Naive thymus-derived CD8-positive, alpha-beta T cell (primary cell): ENCODE measurements around the gene RPUSD1. TPM values are rescaled to one million over a fixed set of nuclear protein-coding genes. Genes with fewer than 3 reads are reported as not detected.

Experiments
- ATAC-seq, 2 donors: fragments of 150-1000 bp; cut with Tn5 transposase in 1 of 2; sonication (Bioruptor Pico), chemical (Tn5 transposase) in 1 of 2; 1 replicate in 1 of 2; 2 replicates in 1 of 2; pipeline ENCODE4 v1.10.0; 2021; ENCODE audit warnings: mild to moderate bottlenecking in 2 of 2, moderate library complexity in 2 of 2
- POLR2A ChIA-PET: fragments of 350-600 bp; sonication (Branson Sonifier 250); formaldehyde crosslinking; loops from one replicate; lab custom pipeline; 2021; ENCODE audit warnings: antibody characterized with exemption; lab: Charles Lee
- DNase-seq, 10 donors: peaks; one replicate each; pipeline versions ENCODE4 v3.0.0 to v3.0.0-alpha.2; 2020 to 2022
- H3K27ac Mint-ChIP-seq, 10 donors: one replicate each; pipeline ENCODE4 v1.8.0; 2020 to 2022; ENCODE audit warnings: mild to moderate bottlenecking in 10 of 10, mixed read lengths in 10 of 10, moderate library complexity in 4 of 10, inconsistent platforms in 1 of 10
- H3K27me3 Mint-ChIP-seq, 5 donors: one replicate each; pipeline ENCODE4 v1.8.0; 2021 to 2022; ENCODE audit warnings: mixed read lengths in 5 of 5
- H3K36me3 Mint-ChIP-seq, 3 donors: one replicate each; pipeline ENCODE4 v1.8.0; 2020 to 2022; ENCODE audit warnings: mixed read lengths in 3 of 3, mild to moderate bottlenecking in 2 of 3, inconsistent platforms in 1 of 3
- H3K4me1 Mint-ChIP-seq, 4 donors: one replicate each; pipeline ENCODE4 v1.8.0; 2021 to 2022; ENCODE audit warnings: mixed read lengths in 4 of 4
- H3K4me3 Mint-ChIP-seq, 10 donors: one replicate each; pipeline ENCODE4 v1.8.0; 2020 to 2022; ENCODE audit warnings: mild to moderate bottlenecking in 10 of 10, mixed read lengths in 10 of 10, moderate library complexity in 6 of 10, inconsistent platforms in 1 of 10
- H3K9me3 Mint-ChIP-seq, 9 donors: one replicate each; pipeline ENCODE4 v1.8.0; 2020 to 2022; ENCODE audit warnings: mixed read lengths in 9 of 9, mild to moderate bottlenecking in 3 of 9, inconsistent platforms in 1 of 9, moderate library complexity in 1 of 9
- polyA plus RNA-seq, 3 donors: library from polyadenylated mRNA; unstranded; fragments of 300-500 nt; fragmentation: Illumina TruSeq; gene quantifications; one replicate each; pipeline ENCODE4 v1.2.3, GENCODE V29; 2021
- total RNA-seq, 8 experiments: library from RNA in 2 of 8; stranded (reverse) in 2 of 8; gene quantifications; one replicate each; pipeline ENCODE4 v1.2.3 and lab custom pipeline; 2021 to 2026

Gene RPUSD1
- total and polyA plus RNA-seq, 5 experiments from 2014 or later: 19.7 to 32.2 (median 27.7) TPM

- DNase-seq: no peak
- H3K4me3 Mint-ChIP-seq: no peak overlapping the region
- peak overlapping the region in 1 of 10 donors; percentile 18 for H3K27ac Mint-ChIP-seq
- POLR2A ChIA-PET: interaction anchor here (1.0 kb wide), 1 partner anchor 54 kb away, joined by 3 read pairs; no protein-coding TSS in a partner anchor
- H3K27me3 Mint-ChIP-seq: peaks cover 0 to 15% (median 0%) of the 10 kb centered on the region in 5 donors
- peaks cover 0 to 3% (median 0%) of the 10 kb centered on the region in 9 donors for H3K9me3 Mint-ChIP-seq
- ATAC-seq: no peak
- H3K4me1 Mint-ChIP-seq: peaks cover 0 to 5% (median under 1%) of the 10 kb centered on the region in 4 donors
- H3K36me3 Mint-ChIP-seq: peaks cover 0 to 6% (median 0%) of the 10 kb centered on the region in 3 donors
Observed at GRCh38 chr16:795580-796229, 7.5 kb upstream of the RPUSD1 start.

DNA sequence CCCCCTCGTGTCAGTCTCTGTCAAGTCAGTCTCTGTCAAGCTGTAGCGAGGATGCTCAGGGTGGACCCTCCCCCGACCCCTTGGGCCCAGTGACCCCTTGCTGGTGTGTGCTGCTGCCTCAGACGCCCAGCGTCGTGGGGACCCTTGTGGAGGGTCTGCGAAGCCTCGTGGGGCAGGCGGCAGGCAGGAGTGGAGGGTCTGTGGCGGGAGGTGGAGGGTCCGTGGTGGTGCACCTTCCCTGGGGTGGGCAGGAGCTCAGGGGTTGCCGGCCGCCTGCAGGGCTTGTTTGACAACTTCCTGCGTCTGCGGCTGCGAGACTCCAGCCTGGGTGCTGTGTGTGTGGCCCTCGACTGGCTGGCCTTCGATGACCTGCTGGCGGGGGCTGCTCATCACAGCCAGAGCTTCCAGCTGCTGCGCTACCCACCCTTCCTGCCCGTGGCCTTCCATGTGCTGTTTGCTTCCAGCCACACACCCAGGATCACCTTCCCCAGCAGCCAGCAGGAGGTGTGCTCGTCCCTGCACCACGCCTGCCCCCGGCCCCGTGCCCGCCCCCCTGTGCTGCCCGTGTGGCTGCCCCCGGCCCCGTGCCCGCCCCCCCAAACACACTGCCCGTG is 6.8 kb upstream of the RPUSD1 start:
- DNase-seq: no peak
- H3K27ac Mint-ChIP-seq: no peak overlapping the region
- POLR2A ChIA-PET: no interaction called here
- ATAC-seq: no peak
- peaks cover 0 to 5% (median under 1%) of the 10 kb centered on the region in 4 donors for H3K4me1 Mint-ChIP-seq
- H3K9me3 Mint-ChIP-seq: peaks cover 0 to 3% (median 0%) of the 10 kb centered on the region in 9 donors
- no peak overlapping the region for H3K4me3 Mint-ChIP-seq
- H3K36me3 Mint-ChIP-seq: peaks cover 0 to 6% (median 0%) of the 10 kb centered on the region in 3 donors
- peaks cover 0 to 15% (median 0%) of the 10 kb centered on the region in 5 donors for H3K27me3 Mint-ChIP-seq

- H3K4me1 Mint-ChIP-seq: peaks cover 0 to 5% (median 2%) of the 10 kb centered on the region in 4 donors
- peaks cover 0 to 3% (median 0%) of the 10 kb centered on the region in 9 donors for H3K9me3 Mint-ChIP-seq
- POLR2A ChIA-PET: no interaction called here
- no peak overlapping the region for H3K4me3 Mint-ChIP-seq
- ATAC-seq: no peak
- peaks cover 0 to 6% (median 0%) of the 10 kb centered on the region in 3 donors for H3K36me3 Mint-ChIP-seq
- H3K27me3 Mint-ChIP-seq: peaks cover 0 to 12% (median 0%) of the 10 kb centered on the region in 5 donors
- no peak for DNase-seq
- H3K27ac Mint-ChIP-seq: no peak overlapping the region
Observed at GRCh38 chr16:794091-794822, 6.1 kb upstream of the RPUSD1 start.

DNA sequence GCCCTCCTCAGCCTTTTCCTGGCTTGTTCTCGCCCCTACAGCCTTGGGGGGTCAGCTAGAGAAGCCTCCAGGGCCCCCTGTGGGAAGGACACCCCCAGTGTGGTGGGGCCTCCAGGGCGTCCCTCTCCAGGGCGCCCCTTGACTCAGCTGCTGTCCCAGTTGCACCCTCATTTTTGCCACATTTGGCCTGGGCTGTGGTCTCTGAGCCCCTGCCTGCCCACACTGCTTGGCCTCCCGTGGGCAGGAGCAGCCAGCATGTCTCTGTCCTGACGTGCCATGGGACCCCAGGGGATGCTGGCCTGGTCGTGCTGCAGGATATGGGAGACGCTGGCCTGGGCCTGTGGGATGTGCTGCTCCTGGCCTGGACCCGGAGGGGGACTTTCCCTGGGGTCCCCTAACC is 5.2 kb upstream of the RPUSD1 start:
- Mint-ChIP-seq H3K27me3 (peaks cover 0 to 4% (median 0%) of the 10 kb centered on the region in 5 donors), H3K9me3 (peaks cover 0 to 3% (median 0%) of the 10 kb centered on the region in 9 donors), H3K4me3 (no peak overlapping the region), H3K4me1 (peaks cover 0 to 5% (median 2%) of the 10 kb centered on the region in 4 donors), H3K27ac (no peak overlapping the region), H3K36me3 (peaks cover 0 to 6% (median 0%) of the 10 kb centered on the region in 3 donors)
- DNase-seq (no peak), ATAC-seq (no peak)
- POLR2A ChIA-PET: no interaction called here

DNA sequence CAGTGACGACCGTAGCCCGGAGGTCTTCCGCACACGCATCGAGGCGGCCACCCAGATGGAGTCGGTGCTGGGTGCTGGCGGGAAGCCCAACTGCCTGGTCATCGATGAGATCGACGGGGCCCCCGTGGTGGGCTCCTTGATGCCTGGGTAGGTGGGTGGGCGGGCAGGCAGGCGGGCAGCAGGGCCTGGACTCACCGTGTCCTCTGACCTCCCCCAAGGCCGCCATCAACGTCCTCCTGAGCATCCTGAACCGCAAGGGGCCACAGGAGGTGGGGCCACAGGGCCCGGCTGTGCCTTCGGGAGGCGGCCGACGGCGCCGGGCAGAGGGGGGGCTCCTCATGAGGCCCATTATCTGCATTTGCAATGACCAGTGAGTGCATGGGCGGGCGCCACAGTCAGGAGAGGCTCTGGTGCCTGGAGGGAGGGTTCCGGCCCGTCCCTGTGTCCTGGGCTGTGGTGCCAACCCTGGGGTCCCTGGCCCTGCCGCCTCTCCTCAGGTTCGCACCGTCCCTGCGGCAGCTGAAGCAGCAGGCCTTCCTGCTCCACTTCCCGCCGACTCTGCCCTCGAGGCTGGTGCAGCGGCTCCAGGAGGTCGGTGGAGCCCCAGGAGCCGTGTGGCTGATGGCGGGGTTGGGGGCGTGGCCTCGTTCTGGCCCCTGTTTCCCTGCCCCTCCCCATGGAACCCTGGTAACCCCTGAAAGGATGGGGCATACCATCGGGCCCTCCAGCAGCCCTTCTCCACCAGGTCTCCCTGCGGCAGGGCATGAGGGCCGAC is 4.2 kb upstream of the RPUSD1 start:
- Mint-ChIP-seq H3K27me3 (no peaks in the 10 kb centered on the region), H3K36me3 (peaks cover 0 to 3% (median 0%) of the 10 kb centered on the region in 3 donors), H3K27ac (no peak overlapping the region), H3K4me3 (no peak overlapping the region), H3K9me3 (no peaks in the 10 kb centered on the region), H3K4me1 (peaks cover 0 to 7% (median 5%) of the 10 kb centered on the region in 4 donors)
- POLR2A ChIA-PET: no interaction called here
- no peak for DNase-seq
- no peak for ATAC-seq

DNA sequence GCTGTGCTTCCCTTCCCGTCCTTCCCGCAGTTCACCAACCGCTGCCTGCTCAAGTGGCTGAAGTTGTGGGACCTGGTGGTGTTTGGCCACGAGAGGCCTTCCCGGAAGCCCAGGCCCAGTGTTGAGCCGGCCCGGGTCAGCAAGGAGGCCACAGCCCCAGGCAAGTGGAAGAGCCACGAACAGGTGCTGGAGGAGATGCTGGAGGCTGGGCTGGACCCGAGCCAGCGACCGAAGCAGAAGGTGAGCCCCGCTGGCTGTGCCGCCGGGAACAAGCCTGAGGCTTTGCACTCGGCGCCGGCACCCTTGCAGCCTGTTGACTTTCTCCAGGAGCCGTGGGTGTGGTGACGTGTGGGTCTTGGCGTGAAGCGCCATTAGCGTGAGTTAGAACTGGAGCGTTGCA is 3.0 kb upstream of the RPUSD1 start:
- no peak overlapping the region for H3K27ac Mint-ChIP-seq
- DNase-seq (no peak), ATAC-seq (no peak)
- no peaks in the 10 kb centered on the region for H3K27me3 Mint-ChIP-seq
- peaks cover 0 to 15% (median 7%) of the 10 kb centered on the region in 4 donors for H3K4me1 Mint-ChIP-seq
- H3K4me3 Mint-ChIP-seq: peak overlapping the region in 1 of 10 donors; percentile 20
- H3K9me3 Mint-ChIP-seq: no peaks in the 10 kb centered on the region
- H3K36me3 Mint-ChIP-seq: peaks cover 0 to 7% (median 0%) of the 10 kb centered on the region in 3 donors
- POLR2A ChIA-PET: no interaction called here

DNA sequence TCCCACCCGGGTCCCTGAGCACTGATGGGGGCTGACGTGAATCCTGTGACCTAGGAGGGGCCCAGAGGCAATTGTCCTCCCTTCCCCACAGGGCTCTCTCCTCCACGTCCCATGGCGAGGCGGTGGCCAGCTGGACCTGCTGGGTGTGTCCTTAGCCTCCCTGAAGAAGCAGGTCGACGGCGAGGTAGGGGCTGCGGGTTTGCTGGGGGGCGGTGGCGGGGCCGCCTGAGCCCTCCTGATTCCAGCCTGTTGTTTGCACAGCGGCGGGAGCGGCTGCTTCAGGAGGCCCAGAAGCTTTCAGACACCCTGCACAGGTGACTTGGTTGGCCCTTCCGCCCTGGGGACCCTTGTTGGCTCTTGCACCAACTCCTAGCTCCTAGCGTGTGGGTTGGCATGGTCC is 1.9 kb upstream of the RPUSD1 start:
- ATAC-seq (no peak), DNase-seq (no peak)
- Mint-ChIP-seq H3K4me1 (peaks cover 0 to 15% (median 6%) of the 10 kb centered on the region in 4 donors), H3K27ac (no peak overlapping the region), H3K4me3 (peak overlapping the region in 8 of 10 donors; percentile 39 to 82 (median 60)), H3K36me3 (peaks cover 0 to 7% (median 0%) of the 10 kb centered on the region in 3 donors), H3K27me3 (no peaks in the 10 kb centered on the region), H3K9me3 (no peaks in the 10 kb centered on the region)
- POLR2A ChIA-PET: interaction anchor here (0.6 to 1.4 kb wide), 3 partner anchors 17 to 547 kb away, joined by 3 to 4 read pairs (median 4); no protein-coding TSS in a partner anchor

GRCh38 chr16:789191-789850 is 1.1 kb upstream of the RPUSD1 start:
- H3K27me3 Mint-ChIP-seq: no peaks in the 10 kb centered on the region
- H3K9me3 Mint-ChIP-seq: no peaks in the 10 kb centered on the region
- DNase-seq: no peak
- peak overlapping the region in 1 of 10 donors; percentile 24 for H3K27ac Mint-ChIP-seq
- H3K36me3 Mint-ChIP-seq: peaks cover 0 to 7% (median 0%) of the 10 kb centered on the region in 3 donors
- peak overlapping the region in 2 of 10 donors; percentile 50 to 78 for H3K4me3 Mint-ChIP-seq
- peaks cover 0 to 18% (median 6%) of the 10 kb centered on the region in 4 donors for H3K4me1 Mint-ChIP-seq
- ATAC-seq: no peak
- POLR2A ChIA-PET: interaction anchor here (0.6 to 2.0 kb wide), 6 partner anchors 18 to 546 kb away, joined by 3 to 9 read pairs (median 4); partner anchors contain the start of gene METRN

DNA sequence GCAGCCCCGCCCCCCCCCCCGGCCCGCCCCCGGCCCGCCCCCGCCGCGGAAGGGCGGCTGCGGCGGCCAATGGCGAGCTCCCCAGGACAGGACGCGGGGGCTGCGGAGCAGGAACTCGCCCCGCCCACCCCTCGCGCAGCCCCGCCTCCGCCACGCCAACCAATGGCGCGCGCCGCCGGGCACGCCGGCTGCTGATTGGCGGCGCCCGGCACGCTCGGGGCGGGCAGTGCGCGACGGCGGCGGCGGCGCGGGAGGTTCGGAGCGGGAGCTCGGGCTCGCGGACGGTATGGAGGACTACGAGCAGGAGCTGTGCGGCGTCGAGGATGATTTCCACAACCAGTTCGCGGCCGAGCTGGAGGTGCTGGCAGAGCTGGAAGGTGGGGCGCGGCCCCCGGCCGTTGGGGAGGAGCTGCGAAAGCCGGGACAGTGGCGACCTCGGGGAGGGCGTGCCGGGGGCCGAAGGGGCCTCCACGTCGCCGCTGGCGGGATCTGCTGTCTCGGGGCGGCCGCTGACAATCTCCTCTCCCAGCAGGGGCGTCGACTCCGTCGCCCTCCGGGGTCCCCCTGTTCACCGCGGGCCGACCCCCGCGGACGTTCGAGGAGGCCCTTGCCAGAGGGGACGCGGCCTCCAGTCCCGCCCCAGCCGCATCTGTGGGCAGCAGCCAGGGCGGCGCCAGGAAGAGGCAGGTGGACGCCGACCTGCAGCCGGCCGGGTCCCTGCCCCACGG is 382 bp upstream of the RPUSD1 start, which contains the start of gene CHTF18:
Gene CHTF18, plus strand, starts transcription at position 222 of the 728 bp plus-strand sequence. Its CDS starts 65 bp downstream, at position 287.
- peak within 1 kb of the TSS in 9 of 10 donors; percentile 44 to 86 (median 72) for H3K27ac Mint-ChIP-seq
- no peaks in the 10 kb centered on the region for H3K27me3 Mint-ChIP-seq
- ATAC-seq (peak; percentile 93 to 98), DNase-seq (peak; percentile 87 to 99 (median 94))
- H3K36me3 Mint-ChIP-seq: peaks cover 0 to 7% (median 0%) of the 10 kb centered on the region in 3 donors
- H3K4me1 Mint-ChIP-seq: peaks cover 0 to 18% (median 6%) of the 10 kb centered on the region in 4 donors
- peak within 1 kb of the TSS; percentile 78 to 89 (median 84) for H3K4me3 Mint-ChIP-seq
- H3K9me3 Mint-ChIP-seq: no peaks in the 10 kb centered on the region
- POLR2A ChIA-PET: interaction anchor here (0.5 to 2.5 kb wide), 8 partner anchors 59 to 628 kb away, joined by 3 to 21 read pairs (median 5); partner anchors contain the start of genes ANTKMT, METRN and SOX8

DNA sequence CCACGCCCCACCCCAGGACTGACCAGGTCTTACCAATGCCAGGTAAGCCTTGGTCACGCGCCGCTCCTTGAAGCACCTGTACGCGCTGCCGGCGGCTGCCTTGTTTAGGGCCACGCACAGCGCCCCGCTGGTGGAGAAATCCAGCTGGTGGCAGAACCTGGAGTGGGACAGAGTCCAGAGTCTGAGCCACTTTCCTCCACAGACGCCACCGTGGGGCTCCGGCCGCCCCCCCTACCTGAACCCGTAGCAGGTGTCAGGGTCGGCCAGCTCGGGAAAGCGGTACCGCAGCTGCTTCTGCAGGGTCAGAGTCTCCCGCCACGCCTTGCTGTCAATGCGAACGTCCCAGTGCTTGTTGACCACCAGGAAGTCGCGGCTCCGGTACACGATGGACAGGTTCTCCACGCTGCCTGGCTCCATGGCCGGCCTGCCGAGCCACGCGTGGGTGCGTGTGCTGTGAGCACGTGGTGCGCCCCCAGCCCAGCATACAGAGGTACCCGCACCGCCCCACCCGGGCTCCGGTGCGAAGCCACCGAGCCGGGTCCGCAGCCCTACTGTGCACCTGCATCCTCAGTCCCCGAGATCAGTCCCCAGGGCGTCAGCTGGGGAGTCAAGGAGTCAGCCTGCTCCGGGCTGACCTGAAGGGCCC is 737 bp downstream of the RPUSD1 start:
- Mint-ChIP-seq H3K27ac (peak overlapping the region in 9 of 10 donors; percentile 44 to 86 (median 72)), H3K4me3 (peak overlapping the region; percentile 78 to 89 (median 84)), H3K9me3 (no peaks in the 10 kb centered on the region), H3K27me3 (no peaks in the 10 kb centered on the region), H3K4me1 (peaks cover 0 to 18% (median 6%) of the 10 kb centered on the region in 4 donors), H3K36me3 (peaks cover 0 to 7% (median 0%) of the 10 kb centered on the region in 3 donors)
- no peak for ATAC-seq
- POLR2A ChIA-PET: interaction anchor here (0.9 to 2.5 kb wide), 5 partner anchors 58 to 93 kb away, joined by 3 to 21 read pairs (median 5); partner anchors contain the start of genes ANTKMT and METRN
- no peak for DNase-seq
